H1 (cell line): ENCODE results near the gene APLP1. TPM values are rescaled to one million over a fixed set of nuclear protein-coding genes. Genes with fewer than 3 reads are reported as not detected.
A peak's percentile ranks its signal among the peaks of the same experiment; 100 is the strongest.

Experiments used
- NRF1 ChIP-seq: IDR thresholded peaks from 2 replicates; pipeline ENCODE4 v1.6.1; 2011; ENCODE audit warnings: mild to moderate bottlenecking, low read depth, low read length, improper control_type of control experiment
- SP1 ChIP-seq: IDR thresholded peaks from 2 replicates; pipeline ENCODE4 v1.6.1; 2011; ENCODE audit warnings: low read depth, low read length
- TAF1 ChIP-seq: IDR thresholded peaks from 2 replicates; pipeline ENCODE4 v1.6.1; 2011; ENCODE audit warnings: mild to moderate bottlenecking, low read depth, low read length
- TEAD4 ChIP-seq: IDR thresholded peaks from 2 replicates; pipeline ENCODE4 v1.6.1; 2012; ENCODE audit warnings: low read depth, low read length, inconsistent platforms, mixed read lengths
- polyA plus RNA-seq, 7 experiments: library from polyadenylated mRNA; depleted of rRNA in 3 of 7; stranded (reverse) in 5 of 7; unstranded in 2 of 7; fragments of >200 nt in 5 of 7; fragments of 200-250 nt in 2 of 7; gene quantifications; 1 replicate in 5 of 7; 2 replicates in 1 of 7; 4 replicates in 1 of 7; pipeline versions ENCODE4 v1.2.1 to v1.2.3, GENCODE V29; 2011 to 2013; ENCODE audit warnings: missing spikeins in 2 of 7, mixed read lengths in 2 of 7
- total RNA-seq: library from RNA; stranded (reverse); fragmentation: NEBNext Ultra II Directional; extraction: Animal tissue kit (Norgen Biotek cat#: 25700); gene quantifications from 2 replicates; pipeline ENCODE4 v1.2.1, GENCODE V29; 2021
- TF ChIP-seq, protein P1 (sequence below): IDR thresholded peaks from 2 replicates; pipeline ENCODE4 v1.6.1; 2012; ENCODE audit warnings: inconsistent platforms

APLP1 gene
- total and polyA plus RNA-seq, 2 of the 8 experiments (the other 6 are each of a cell fraction or from before 2014, with no cell fraction given): 19.9 to 22.0 TPM

DNA sequence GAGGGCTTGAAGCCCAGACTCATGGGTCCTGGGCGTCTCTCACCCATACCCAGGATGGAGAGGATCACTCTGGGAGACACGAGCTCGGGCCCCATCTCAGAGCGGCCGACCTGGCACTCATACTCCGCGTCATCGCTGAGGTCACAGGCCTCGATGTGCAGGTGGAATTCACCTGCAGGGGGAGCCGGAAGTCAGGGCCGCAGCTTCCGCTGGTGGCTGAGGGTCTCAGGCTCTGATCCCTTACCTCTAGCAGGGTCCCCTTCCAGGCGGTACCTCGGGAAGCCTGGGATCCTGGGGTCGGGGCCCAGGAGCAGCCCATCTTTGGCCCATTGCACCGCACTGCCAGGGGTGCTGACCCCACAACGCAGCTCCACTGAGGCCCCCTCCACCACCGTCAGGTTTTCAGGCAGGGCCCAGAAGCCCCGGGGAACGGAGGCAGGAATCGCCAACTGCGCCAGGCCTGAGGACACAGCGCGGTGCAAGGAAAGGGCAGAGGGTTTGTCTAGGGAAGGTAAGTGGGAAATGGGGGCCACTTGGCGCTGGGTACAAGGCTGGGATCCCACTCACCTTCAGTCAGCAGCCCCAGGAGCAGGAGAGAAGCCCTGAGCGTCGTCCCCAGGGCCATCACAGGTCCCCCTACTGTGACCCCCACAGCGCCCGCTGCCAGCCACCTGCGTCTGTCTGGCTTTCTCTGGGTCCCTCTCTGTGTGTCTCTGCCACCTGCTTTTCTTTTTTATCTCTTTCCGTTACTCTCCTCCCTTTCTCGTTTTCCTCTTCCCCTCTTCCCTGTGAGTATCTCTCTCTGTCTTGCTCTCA is 17.0 kb upstream of the APLP1 start (continued):
- TF ChIP-seq, protein P1, sequence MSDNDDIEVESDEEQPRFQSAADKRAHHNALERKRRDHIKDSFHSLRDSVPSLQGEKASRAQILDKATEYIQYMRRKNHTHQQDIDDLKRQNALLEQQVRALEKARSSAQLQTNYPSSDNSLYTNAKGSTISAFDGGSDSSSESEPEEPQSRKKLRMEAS: peak; percentile 44; the same call in 1 of the 2 replicates
- 0 out of 2 replicates have a peak, but pooled peaks have one; percentile 17 for TF ChIP-seq TAF1
- TF ChIP-seq NRF1: no peak
- TF ChIP-seq SP1: no peak
- peak; percentile 55; the same call in 1 of the 2 replicates for TF ChIP-seq TEAD4
